Measurements from ENCODE around the gene TRIM23.

GRCh38 chr5:65566505-65566904 is 57.6 kb downstream of the TRIM23 start:
- TF ChIP-seq, protein P1, sequence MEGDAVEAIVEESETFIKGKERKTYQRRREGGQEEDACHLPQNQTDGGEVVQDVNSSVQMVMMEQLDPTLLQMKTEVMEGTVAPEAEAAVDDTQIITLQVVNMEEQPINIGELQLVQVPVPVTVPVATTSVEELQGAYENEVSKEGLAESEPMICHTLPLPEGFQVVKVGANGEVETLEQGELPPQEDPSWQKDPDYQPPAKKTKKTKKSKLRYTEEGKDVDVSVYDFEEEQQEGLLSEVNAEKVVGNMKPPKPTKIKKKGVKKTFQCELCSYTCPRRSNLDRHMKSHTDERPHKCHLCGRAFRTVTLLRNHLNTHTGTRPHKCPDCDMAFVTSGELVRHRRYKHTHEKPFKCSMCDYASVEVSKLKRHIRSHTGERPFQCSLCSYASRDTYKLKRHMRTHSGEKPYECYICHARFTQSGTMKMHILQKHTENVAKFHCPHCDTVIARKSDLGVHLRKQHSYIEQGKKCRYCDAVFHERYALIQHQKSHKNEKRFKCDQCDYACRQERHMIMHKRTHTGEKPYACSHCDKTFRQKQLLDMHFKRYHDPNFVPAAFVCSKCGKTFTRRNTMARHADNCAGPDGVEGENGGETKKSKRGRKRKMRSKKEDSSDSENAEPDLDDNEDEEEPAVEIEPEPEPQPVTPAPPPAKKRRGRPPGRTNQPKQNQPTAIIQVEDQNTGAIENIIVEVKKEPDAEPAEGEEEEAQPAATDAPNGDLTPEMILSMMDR (IDR thresholded peaks at IDR 0.05): no peak
- TF ChIP-seq EP300 (IDR thresholded peaks at IDR 0.05; ENCODE audit: low read depth) (no peak), POLR2A (IDR thresholded peaks at IDR 0.05) (no peak)

Measured in transverse colon (tissue), 3 donors.